Liver (tissue), 3 donors: ENCODE measurements around the gene SLC66A2.

Experiments used
- ATF3 ChIP-seq: IDR thresholded peaks from 2 replicates; pipeline ENCODE4 v1.6.1; 2016; ENCODE audit warnings: antibody characterized with exemption
- CTCF ChIP-seq: fragments of 150-350 bp; IDR thresholded peaks from 2 replicates; pipeline ENCODE4 v1.5.1; 2017; ENCODE audit warnings: improper control_type of control experiment, low read depth, low read length; ENCODE audit not compliant: missing input control
- EGR1 ChIP-seq, 2 donors: IDR thresholded peaks; 2 replicates each; pipeline ENCODE4 v1.6.1; 2016 to 2018; ENCODE audit warnings: antibody characterized with exemption in 2 of 2, low read depth in 2 of 2
- GABPA ChIP-seq, 2 donors: IDR thresholded peaks in 1 of 2; conservative IDR thresholded peaks in 1 of 2; 2 replicates each; pipeline ENCODE4 v1.6.1; 2016; ENCODE audit warnings: antibody characterized with exemption in 2 of 2, mild to moderate bottlenecking in 1 of 2, moderate library complexity in 1 of 2
- HNF4G ChIP-seq: IDR thresholded peaks from 2 replicates; pipeline ENCODE4 v1.6.1; 2016; ENCODE audit warnings: antibody characterized with exemption
- MAX ChIP-seq: IDR thresholded peaks from 2 replicates; pipeline ENCODE4 v1.6.1; 2016; ENCODE audit warnings: antibody characterized with exemption
- RAD21 ChIP-seq, 2 donors: IDR thresholded peaks; 2 replicates each; pipeline ENCODE4 v1.6.1; 2016; ENCODE audit warnings: antibody characterized with exemption in 2 of 2, mild to moderate bottlenecking in 2 of 2
- REST ChIP-seq: IDR thresholded peaks from 2 replicates; pipeline ENCODE4 v1.6.1; 2016; ENCODE audit warnings: antibody characterized with exemption, mild to moderate bottlenecking
- RXRA ChIP-seq, 2 donors: IDR thresholded peaks; 2 replicates each; pipeline ENCODE4 v1.6.1; 2017 to 2018; ENCODE audit warnings: antibody characterized with exemption in 2 of 2, mild to moderate bottlenecking in 1 of 2
- SP1 ChIP-seq: IDR thresholded peaks from 2 replicates; pipeline ENCODE4 v1.6.1; 2018; ENCODE audit warnings: antibody characterized with exemption, mild to moderate bottlenecking
- YY1 ChIP-seq: IDR thresholded peaks from 2 replicates; pipeline ENCODE4 v1.6.1; 2016; ENCODE audit warnings: antibody characterized with exemption, mild to moderate bottlenecking
- ZBTB33 ChIP-seq: IDR thresholded peaks from 2 replicates; pipeline ENCODE4 v1.6.1; 2016; ENCODE audit warnings: antibody characterized with exemption
- donor health status: healthy.
- donor health status: healthy.

GRCh38 chr18:79918615-79919011, 32.8 kb downstream of the SLC66A2 start:
- TF ChIP-seq CTCF (no peak), YY1 (no peak), EGR1 (IDR thresholded peaks at IDR 0.05; ENCODE audit: low read depth in 2 of 2) (no peak), REST (no peak), SP1 (no peak), MAX (no peak), RAD21 (IDR thresholded peaks at IDR 0.05) (no peak), GABPA (IDR thresholded peaks at IDR 0.05 in 1 of 2, conservative IDR thresholded peaks at IDR 0.05 in 1 of 2) (no peak), ATF3 (no peak), RXRA (IDR thresholded peaks at IDR 0.05) (no peak), HNF4G (no peak), ZBTB33 (no peak)
